ENCODE data around the gene KIR2DL4.
"Not testable (repeated sequence)": the region's sequence is repeated elsewhere in the genome, so short reads cannot be mapped to it uniquely, and the experiment has no call there.

The KIR2DL4 gene

DNA sequence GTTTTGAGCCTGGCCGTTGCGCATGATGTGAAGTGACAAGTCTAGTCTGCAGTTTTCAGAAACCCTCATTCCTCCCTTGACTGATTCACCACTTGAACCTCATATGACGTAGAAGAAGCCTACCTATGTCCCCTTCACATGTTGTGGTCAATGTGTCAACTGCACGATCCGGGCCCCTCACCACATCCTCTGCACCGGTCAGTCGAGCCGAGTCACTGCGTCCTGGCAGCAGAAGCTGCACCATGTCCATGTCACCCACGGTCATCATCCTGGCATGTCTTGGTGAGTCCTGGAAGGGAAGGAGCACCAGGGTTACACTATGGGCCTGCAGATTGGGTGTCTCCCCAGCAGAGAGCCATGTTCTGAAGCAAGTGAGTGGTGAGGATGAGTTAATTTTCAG is at the start of gene KIR2DL4:
KIR2DL4 (plus strand) TSS at position 201 of the 400 bp plus-strand sequence; CDS start at position 243, 42 bp downstream.
- DNase-seq: no peak

DNA sequence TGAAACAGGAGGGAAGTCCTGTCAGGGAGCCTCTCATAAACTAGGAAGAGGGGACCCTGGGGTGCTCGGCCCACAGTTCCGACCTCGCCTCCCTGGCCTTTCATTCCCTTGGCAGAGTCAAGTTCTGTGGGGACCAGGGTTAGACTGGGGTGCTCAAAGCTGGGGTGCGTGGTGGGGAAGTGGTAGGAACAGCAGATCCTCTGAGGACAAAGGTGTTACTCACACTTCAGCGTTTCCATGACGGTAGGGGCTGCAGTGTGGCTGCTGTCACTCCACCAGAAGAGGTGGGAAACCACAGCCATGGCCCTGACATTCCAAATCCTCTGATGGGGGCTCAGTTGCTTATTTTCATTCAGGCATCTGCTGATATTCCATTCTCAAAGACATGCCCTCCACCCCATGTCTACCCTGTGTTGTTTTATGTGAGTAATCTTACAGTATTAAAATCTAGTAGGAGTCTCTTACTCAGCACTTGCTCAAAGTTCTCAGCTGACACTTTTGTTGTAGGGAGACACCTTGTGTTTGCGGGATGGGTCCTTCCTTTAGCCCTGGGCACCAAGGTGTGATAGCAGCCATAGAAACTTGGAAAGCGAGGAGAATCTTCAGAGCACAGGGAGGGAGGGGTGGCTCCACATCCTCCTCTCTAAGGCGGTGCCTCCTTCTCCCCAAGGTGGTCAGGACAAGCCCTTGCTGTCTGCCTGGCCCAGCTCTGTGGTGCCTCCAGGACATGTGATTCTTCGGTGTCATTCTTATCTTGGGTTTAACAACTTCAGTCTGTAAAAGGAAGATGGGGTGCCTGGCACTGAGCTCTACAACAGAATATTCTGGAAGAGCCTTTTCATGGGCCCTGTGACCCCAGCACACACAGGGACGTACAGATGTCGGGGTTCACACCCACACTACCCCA is 47.0 kb upstream of the KIR2DL4 start:
- not testable (repeated sequence) for DNase-seq

DNA sequence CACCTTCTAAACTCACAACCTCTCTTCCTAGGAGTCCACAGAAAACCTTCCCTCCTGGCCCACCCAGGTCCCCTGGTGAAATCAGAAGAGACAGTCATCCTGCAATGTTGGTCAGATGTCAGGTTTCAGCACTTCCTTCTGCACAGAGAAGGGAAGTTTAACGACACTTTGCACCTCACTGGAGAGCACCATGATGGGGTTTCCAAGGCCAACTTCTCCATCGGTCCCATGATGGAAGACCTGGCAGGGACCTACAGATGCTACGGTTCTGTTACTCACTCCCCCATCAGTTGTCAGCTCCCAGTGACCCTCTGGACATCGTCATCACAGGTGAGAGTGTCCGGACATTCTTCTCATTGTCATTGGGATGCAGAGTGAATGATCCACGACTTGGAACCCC is 44.8 kb upstream of the KIR2DL4 start:
- DNase-seq: not testable (repeated sequence)

DNA sequence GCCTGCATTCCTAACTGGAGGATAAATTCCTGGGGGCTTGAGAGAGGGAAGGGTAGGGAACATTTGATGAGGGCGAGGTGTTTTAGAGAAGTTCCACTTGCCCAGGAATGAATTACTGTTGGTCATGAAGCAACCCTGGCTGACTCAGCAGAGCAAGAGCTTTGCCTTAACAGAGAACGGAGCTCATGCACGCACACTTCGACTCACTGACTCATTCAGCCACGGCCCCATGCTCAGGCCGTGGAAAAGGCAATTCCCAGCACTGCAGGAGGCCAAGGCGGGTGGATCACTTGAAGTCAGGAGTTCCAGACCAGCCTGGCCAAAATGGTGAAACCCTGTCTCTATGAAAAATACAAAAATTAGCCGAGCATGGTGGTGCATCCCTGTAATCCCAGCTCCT is 39.2 kb upstream of the KIR2DL4 start:
- DNase-seq: not testable (repeated sequence)

DNA sequence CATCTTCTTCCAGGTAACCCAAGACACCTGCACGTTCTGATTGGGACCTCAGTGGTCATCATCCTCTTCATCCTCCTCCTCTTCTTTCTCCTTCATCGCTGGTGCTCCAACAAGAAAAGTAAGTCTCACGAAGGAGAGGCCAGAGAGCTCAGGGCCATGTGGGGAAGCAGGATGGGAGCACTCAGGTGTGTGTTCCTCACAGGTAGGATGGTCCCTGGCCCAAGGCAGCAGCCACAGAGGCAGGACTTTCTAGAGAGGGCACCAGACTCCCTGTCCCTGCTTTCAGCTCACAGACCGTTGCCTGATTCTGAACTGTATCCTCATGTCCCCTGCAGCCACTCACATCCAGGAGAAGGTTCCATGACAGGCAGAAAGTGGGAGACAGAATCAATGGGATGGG is 36.9 kb upstream of the KIR2DL4 start:
- DNase-seq: not testable (repeated sequence)

DNA sequence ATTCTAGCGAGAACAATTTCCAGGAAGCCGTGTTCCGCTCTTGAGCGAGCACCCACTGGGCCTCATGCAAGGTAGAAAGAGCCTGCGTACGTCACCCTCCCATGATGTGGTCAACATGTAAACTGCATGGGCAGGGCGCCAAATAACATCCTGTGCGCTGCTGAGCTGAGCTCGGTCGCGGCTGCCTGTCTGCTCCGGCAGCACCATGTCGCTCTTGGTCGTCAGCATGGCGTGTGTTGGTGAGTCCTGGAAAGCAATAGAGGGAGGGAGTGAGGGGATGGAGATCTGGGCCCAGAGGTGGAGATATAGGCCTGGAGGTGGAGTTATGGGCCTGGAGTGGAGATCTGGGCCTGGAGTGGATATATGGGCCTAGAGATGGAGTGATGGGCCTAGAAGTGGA is 33.8 kb upstream of the KIR2DL4 start, which contains the start of gene KIR2DL1:
KIR2DL1 (plus strand) TSS at position 148 of the 400 bp plus-strand sequence; CDS start at position 206, 58 bp downstream.
- not testable (repeated sequence) for DNase-seq

DNA sequence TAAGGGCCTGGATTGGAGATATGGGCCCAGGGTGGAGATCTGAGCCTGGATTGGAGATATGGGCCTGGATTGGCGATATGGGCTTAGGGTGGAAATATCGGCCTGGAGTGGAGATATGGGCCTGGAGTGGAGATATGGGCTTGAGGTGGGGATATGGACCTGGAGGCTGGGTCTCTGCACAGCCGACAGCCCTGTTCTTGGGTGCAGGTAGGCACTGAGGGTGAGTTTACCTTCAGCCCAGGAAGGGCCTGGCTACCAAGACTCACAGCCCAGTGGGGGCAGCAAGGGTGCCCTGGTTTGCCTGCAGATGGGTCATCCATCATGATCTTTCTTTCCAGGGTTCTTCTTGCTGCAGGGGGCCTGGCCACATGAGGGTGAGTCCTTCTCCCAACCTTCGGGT is 32.9 kb upstream of the KIR2DL4 start:
- not testable (repeated sequence) for DNase-seq

DNA sequence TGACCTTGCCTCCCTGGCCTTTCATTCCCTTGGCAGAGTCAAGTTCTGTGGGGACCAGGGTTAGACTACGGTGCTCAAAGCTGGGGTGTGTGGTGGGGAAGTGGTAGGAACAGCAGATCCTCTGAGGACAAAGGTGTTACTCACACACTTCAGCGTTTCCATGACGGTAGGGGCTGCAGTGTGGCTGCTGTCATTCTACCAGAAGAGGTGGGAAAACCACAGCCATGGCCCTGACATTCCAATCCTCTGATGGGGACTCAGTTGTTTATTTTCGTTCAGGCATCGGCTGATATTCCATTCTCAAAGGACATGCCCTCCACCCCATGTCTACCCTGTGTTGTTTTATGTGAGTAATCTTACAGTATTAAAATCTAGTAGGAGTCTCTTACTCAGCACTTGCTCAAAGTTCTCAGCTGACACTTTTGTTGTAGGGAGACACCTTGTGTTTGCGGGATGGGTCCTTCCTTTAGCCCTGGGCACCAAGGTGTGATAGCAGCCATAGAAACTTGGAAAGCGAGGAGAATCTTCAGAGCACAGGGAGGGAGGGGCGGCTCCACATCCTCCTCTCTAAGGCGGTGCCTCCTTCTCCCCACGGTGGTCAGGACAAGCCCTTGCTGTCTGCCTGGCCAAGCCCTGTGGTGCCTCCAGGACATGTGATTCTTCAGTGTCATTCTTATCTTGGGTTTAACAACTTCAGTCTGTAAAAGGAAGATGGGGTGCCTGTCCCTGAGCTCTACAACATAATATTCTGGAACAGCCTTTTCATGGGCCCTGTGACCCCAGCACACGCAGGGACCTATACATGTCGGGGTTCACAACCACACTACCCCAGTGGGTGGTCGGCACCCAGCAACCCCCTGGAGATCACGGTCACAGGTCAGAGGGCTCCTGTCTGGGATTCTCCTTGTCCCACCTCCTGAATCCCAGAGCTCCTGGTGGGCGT is 32.1 kb upstream of the KIR2DL4 start:
- DNase-seq: not testable (repeated sequence)

DNA sequence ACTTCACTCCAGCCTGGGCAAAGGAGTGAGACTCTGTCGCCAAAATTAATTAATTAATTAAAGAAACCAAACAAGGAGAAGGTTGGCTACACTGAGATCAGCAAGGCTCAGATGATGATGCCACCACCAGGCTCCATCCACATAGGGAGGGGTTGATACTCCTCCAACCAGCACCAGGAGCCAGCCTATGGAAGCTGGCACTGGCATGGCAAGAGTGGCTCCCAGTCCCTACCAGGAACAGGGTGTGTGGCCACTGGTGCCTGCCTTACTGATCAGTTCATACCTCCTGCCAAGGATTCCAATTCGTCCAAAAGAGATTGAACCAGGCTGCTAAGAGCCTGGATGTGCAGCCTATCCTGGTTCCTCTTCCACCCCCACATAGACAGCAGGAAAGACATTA is 30.7 kb upstream of the KIR2DL4 start:
- DNase-seq: not testable (repeated sequence)

DNA sequence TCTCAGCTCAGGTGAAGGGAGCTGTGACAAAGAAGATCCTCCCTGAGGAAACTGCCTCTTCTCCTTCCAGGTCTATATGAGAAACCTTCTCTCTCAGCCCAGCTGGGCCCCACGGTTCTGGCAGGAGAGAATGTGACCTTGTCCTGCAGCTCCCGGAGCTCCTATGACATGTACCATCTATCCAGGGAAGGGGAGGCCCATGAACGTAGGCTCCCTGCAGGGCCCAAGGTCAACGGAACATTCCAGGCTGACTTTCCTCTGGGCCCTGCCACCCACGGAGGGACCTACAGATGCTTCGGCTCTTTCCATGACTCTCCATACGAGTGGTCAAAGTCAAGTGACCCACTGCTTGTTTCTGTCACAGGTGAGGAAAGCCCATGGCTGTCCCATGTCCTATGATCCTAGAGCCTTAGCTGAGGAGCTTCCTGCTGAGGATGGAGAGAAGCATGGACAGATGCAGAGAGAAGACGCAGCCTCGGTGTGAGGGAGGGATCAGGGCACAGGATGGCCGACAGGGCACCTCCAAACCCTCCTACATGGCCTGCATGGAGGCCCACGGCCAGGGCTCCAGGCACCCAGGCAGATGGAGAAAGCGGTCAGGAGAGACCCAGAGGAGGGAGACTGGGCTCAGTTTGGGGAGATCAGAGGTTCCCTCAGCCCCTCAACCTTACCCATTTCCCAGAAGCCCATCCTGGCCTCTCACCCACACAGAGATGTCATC is 28.2 kb upstream of the KIR2DL4 start:
- DNase-seq: not testable (repeated sequence)

DNA sequence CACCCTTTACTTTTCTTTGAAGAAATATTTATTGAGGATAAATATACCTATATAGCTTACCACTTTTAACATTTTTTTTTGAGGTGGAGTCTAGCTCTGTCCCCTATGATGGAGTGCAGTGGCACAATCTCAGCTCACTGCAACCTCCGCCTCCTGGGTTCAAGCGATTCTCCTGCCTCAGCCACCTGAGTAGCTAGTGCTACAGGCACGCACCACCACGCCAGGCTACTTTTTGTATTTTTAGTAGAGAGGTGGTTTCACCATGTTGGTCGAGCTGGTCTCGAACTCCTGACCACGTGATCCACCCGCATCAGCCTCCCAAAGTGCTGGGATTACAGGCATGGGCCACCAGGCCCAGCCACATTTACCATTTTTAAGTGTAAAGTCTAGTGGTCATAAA is 27.6 kb upstream of the KIR2DL4 start:
- DNase-seq: not testable (repeated sequence)

DNA sequence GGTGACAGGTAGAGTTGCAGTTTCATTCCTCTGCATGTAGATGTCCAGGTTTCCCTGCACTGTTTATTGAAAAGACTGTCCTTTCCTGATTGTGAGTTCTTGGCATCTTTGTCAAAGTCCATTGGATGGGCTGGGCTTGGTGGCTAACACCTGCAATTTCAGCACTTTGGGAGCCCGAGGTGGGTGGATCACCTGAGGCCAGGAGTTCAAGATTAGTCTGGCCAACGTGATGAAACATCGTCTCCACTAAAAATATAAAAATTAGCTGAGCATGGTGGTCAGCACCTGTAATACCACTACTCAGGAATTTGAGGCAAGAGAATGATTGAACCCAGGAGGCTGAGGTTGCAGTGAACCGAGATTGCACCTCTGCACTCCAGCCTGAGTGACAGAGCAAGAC is 25.6 kb upstream of the KIR2DL4 start:
- not testable (repeated sequence) for DNase-seq

DNA sequence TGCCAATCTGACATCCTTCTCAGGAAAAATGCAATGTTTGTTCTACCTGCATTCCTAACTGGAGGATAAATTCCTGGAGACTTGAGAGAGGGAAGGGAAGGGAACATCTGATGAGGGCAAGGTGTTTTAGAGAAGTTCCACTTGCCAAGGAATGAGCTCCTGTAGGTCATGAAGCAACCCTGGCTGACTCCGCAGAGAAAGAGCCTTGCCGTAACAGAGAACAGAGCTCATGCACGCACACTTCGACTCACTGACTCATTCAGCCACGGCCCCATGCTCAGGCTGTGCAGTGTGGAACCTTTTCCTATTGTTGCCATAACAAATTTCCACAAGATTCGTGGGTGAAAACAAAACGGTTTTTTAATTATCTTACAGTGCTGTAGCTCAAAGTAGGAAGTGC is 24.5 kb upstream of the KIR2DL4 start:
- DNase-seq: not testable (repeated sequence)

DNA sequence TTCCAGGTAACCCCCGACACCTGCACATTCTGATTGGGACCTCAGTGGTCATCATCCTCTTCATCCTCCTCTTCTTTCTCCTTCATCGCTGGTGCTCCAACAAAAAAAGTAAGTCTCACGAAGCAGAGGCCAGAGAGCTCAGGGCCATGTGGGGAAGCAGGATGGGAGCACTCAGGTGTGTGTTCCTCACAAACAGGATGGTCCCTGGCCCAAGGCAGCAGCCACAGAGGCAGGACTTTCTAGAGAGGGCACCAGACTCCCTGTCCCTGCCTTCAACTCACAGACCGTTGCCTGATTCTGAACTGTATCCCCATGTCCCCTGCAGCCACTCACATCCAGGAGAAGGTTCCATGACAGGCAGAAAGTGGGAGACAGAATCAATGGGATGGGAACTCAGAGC is 20.5 kb upstream of the KIR2DL4 start:
- not testable (repeated sequence) for DNase-seq

DNA sequence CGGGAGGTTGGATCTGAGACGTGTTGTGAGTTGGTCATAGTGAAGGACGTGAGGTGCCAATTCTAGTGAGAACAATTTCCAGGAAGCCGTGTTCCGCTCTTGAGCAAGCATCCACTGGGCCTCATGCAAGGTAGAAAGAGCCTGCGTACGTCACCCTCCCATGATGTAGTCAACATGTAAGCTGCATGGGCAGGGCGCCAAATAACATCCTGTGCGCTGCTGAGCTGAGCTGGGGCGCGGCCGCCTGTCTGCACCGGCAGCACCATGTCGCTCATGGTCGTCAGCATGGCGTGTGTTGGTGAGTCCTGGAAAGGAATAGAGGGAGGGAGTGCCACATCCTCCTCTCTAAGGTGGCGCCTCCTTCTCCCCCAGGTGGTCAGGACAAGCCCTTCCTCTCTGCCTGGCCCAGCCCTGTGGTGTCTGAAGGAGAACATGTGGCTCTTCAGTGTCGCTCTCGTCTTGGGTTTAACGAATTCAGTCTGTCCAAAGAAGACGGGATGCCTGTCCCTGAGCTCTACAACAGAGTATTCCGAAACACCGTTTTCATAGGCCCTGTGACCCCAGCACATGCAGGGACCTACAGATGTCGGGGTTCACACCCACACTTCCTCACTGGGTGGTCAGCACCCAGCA is 17.2 kb upstream of the KIR2DL4 start:
- not testable (repeated sequence) for DNase-seq

DNA sequence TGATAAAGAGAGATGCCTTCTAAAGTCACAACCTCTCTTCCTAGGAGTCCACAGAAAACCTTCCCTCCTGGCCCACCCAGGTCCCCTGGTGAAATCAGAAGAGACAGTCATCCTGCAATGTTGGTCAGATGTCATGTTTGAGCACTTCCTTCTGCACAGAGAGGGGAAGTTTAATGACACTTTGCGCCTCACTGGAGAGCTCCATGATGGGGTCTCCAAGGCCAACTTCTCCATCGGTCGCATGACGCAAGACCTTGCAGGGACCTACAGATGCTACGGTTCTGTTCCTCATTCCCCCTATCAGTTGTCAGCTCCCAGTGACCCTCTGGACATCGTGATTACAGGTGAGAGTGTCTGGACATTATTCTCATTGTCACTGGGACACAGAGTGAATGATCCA is 15.3 kb upstream of the KIR2DL4 start:
- not testable (repeated sequence) for DNase-seq

DNA sequence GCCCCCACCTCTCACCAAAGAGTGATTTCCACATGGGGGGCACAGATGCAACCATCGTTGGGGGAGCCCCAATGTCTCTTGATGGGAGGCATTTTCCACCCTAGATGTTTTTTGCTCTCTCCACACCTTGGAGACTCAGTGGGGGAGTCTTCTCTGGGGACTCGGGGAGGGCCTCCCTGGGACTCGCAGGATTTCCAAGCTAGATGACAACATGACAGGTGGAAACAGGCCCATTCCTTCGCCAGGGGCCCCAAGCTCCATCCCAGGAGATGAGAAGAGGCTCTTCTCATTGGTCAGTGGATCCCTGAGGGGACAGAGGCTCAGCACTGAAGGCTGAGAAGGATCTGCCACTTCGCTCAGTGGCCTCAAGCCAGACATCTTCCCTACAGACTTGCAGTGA is 12.7 kb upstream of the KIR2DL4 start:
- DNase-seq: no peak

DNA sequence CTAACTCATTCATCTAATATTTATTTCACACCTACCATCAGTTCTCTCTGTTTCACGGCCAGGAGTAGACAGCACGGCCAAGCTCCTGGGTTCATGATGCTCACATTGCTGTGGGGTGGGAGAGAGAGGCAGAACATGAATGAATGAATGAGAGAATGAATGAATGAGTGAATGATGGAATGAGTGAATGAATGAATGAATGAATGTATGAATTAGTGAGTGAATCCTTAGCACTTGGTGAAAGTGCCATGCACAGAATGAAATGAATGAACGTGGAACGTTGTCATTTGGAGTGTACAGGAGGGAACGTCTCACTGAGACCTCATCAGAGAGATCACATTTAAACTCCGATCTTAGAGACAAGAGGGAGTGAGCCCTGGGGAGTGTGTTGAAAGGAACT is 11.9 kb upstream of the KIR2DL4 start:
- DNase-seq: no peak

DNA sequence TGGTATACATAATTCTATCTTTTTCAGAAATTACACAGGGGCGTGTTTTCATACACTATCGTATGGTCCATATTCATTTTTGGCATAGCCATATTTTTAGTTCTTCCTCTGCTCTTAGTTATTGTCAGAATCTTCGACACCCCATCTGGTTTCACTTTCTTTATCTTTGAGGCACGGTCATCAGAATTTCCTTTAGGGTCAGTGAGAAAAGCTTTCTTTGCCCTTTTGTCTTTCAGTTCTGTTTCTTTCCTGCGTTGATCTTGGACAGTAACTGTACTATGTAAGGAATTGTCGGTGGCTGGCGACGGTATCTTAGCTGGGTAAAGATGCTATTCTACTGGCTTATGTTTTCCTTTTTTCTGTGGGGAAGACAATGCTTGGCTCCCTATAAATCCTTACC is 10.6 kb upstream of the KIR2DL4 start:
- DNase-seq: no peak

DNA sequence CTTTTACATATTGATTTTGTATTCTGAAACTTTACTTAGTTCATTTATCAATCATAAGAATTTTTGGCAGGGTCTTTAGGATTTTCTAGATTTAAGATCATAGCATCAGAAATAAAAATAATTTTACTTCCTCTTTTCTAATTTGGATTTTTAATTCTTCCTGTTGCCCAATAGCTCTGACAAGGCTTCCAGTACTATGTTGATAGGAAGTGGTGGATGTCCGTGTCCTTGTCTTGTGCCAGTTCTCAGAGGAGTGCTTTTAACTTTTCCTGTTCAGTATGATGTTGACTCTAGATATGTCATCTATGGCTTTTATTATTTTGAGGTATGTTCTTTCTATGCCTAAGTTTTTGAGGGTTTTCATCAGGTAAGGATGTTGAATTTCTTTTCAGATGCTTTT is 7.7 kb upstream of the KIR2DL4 start:
- no peak for DNase-seq

DNA sequence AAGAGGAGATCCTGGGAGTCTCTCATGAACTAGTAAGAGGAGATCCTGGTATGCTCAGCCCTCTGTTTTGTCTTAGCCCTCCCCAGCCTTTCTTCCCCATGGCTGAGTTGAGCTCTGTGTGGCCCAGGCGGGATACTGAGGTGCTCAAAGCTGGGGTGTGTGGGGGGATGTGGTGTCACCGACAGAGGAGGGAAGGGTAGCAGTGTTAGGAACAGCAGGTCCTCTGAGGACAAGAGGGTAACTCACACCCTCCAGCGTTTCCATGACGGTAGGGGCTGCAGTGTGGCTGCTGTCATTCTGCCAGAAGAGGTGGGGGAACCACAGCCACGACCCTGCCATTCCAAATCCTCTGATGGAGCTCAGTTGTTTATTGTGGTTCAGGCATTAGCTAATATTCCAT is 691 bp downstream of the KIR2DL4 start:
- DNase-seq: no peak

DNA sequence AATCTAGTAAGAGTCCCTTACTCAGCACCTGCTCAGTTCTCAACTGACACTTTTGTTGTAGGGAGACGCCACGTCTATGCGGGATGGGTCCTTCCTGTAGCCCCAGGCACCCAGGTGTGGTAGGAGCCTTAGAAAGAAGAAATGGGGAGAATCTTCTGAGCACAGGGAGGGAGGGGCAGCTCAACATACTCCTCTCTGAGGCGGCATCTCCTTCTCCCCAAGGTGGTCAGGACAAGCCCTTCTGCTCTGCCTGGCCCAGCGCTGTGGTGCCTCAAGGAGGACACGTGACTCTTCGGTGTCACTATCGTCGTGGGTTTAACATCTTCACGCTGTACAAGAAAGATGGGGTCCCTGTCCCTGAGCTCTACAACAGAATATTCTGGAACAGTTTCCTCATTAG is 1.2 kb downstream of the KIR2DL4 start:
- DNase-seq: no peak
